Stimulated activated CD4-positive, alpha-beta T cell treated with anti-CD3 and anti-CD28 coated beads, Interleukin-15, amount 100 ng/mL, for 1 hour (primary cell): Measurements from ENCODE around the gene LYST.
"Not testable (repeated sequence)": the region's sequence is repeated elsewhere in the genome, so short reads cannot be mapped to it uniquely, and the experiment has no call there.

Experiments used
- DNase-seq, 2 donors: peaks; one replicate each; pipeline ENCODE4 v3.0.0-alpha.2; 2020; ENCODE audit warnings: low read depth in 1 of 2, low spot score in 1 of 2

LYST gene

DNA sequence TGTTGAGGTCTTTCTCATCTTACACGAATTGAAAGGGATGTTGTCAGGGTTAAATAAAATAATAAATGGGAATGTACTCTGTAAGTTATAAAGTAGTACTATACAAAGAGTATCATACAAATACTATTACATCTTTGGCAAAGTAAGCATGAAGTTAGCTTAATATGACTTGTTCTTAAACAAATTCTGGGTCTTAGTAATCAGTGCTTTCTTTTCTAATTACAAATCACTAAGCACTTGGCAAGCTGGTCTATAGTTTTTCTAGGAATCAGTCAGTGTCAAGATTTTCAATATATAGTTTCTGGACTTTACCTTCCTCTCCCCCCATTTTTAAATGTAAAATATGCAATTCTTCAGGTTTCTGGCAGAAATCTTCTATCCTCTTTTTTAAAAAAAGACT, 6.9 kb downstream of the LYST start:
- DNase-seq: no peak

DNA sequence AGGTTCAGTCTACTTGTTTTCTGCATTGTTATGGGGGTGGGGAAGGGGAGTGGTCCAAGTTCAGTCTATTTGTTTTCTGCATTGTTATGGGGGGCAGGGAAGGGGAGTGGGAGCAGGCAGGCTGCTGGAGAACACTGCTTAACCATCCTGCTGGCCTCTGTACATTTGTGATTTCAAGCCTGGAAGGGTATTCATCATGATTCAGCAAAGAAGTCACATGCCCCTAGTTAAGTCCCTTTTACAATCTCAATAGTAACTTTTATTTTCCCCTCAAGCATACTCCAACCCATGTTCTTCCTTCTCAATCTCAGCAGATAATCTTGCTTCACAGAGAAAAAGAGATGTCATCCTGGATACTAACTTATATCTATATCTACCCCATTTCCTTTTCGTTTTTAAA, 7.9 kb downstream of the LYST start:
- DNase-seq: no peak

DNA sequence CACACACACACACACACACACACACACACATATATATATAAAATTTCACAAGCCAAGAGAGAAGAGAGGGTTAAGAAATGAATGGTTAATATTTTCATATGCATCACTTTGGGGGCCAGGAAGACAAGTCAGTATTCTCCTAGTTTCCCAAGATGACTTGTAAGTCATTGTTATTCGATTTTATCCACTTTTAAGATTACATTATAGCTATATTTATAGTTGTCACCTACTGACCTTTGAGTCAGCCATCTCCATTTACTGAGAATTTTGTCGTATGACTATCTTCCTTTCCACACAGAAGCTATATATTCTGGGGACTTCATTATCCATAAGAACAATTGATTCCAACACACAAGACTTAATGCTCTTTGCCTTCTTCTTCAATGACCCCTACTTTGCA, 8.9 kb downstream of the LYST start:
- DNase-seq: no peak

DNA sequence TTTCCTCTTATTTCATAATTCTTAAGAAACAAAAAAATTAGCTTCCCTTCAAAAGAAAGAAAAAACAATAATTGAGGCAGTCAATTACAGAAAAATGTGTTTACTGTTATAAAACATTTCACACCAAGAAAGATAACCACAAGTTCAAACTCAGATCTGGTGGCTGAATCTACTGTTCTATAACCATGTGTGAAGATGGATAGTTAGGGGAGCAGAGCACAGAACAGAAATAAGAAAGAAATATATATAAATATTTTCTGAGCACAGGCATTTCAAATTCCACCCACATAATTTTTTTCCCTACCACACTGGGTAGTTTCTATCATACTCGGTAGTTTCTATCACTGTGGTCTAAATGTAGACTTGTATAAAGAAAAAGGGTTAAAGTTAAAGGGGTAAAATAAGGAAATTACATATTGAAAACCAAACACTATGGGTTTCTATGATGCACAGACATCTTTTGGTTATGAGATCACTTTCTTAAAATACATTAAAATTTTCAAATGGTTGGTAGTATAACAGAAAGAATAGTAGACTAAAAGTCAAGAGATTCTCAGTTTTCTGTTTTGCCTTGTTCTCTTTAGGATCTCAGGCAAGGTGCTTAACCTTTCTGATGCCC, 10.8 kb downstream of the LYST start:
- no peak for DNase-seq

DNA sequence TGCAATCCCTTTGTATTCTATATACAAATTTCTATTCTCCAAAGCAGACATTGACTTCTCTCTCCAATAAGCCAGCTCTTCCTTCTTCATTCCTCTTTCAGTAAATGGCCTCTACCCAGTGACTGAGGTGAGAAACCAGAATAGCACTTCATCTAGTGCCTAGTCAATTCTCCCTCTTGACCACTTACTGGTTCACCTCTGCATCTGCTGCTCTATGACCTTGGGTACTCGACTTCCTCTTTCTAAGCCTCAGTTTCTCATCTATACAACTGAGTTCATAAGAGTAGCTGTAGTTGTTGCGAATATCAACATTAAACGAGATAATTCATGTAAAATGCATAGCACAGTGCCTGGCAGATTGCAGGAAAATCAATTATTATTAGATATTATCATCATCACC, 12.4 kb downstream of the LYST start:
- DNase-seq: no peak

DNA sequence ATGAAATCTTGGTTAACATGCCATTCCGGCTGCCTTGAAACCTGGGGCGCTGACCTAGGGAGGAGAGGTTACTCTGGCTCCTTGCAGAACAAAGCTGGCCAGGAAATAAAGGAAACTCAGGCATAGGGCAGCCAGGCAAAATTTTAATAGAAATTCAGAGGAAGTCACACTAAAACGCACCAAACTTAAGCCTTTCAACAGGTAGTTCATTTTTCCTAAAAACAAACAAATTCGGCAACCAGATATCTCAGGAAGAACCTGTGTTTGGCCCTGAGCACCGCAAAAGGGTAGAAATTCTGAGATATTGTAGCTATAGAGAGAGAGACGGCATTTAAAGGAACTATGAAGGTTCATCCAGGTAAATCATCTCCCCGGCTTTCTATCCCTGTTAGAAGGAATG, 13.1 kb downstream of the LYST start:
- no peak for DNase-seq

DNA sequence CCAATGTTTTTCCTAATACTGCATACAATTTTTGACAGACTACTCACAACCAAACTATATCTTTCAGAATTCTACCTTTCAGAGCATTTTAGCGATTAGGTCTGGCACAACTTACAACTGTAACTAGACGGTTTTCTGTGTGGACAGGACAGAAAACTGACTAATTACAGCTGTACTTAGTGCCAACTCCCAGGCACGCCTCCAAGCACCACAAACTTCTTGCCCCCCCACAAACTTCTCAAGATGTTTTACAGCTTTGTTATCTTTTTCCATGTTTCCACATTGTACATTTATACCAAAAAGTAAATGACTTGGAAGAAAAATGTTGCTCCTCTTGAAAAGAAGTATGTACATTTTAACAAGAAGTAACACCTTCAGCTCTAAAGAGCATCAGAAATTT, 13.8 kb downstream of the LYST start:
- DNase-seq: no peak

DNA sequence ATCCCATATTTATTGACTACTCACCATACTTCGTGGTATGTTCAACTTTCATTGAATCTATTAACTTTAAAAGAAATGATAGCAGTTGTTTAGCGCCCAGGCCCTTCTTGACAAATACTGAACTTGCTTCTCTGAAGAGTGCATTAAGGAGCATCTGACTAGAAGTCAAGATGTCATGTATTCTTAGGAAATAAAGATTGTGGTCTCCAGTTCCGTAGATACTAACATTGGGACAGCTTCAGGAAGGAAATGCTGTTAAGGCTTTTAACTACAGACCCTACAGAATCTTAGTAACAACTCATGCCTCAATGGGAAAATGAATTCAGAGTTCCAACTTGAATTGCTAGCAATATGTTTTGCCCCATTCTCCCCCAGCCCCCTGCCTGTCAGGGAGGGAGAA, 14.8 kb downstream of the LYST start:
- no peak for DNase-seq

DNA sequence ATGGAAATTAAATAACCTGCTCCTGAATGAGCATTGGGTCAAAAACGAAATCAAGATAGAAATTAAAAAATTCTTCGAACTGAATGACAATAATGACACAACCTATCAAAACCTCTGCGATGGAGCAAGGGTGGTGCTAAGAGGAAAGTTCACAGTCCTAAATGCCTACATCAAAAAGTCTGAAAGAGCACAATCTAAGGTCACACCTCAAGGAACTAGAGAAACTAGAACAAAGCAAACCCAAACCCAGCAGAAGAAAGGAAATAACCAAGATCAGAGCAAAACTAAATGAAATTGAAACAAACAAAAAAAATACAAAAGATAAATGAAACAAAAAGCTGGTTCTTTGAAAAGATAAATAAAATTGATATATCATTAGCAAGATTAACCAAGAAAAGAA, 18.5 kb downstream of the LYST start:
- DNase-seq: not testable (repeated sequence)

DNA sequence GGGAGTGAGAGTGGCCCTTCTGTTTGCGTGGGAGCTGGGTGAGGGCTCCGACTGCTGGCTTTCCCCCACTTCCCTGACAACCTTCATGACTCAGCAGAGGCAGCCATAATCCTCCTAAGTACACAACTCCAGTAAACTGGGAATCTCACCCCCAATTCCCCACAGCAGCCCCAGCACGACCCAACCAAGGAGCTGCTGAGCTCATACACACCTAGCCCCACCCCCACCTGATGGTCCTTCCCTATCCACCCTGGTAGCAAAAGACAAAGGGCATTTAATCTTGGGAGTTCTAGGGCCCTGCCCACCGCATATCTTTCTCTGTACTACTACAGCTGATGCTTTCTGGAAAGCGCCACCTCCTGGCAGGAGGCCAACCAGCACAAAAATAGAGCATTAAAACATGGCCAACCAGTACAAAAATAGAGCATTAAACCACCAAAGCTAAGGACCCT, 21.0 kb downstream of the LYST start:
- DNase-seq: not testable (repeated sequence)

DNA sequence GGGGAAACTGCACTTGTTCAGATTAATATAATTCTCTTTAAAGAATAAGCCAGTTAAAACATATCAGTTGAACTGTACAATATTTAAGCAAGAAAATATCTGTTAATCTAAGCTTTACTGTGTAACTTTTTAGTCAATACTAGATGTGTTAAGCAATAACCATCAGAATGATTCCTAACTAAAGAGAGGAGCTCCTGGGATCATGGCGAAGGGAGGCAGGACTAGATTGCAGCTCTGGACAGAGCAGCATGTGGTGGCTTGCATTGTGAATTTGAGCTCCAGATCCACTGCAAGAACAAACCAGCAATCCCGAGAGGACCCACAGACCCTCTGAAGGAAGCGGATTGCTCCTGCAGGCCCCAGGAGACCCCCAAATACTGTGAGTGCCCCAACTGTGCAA, 21.9 kb downstream of the LYST start:
- DNase-seq: no peak

DNA sequence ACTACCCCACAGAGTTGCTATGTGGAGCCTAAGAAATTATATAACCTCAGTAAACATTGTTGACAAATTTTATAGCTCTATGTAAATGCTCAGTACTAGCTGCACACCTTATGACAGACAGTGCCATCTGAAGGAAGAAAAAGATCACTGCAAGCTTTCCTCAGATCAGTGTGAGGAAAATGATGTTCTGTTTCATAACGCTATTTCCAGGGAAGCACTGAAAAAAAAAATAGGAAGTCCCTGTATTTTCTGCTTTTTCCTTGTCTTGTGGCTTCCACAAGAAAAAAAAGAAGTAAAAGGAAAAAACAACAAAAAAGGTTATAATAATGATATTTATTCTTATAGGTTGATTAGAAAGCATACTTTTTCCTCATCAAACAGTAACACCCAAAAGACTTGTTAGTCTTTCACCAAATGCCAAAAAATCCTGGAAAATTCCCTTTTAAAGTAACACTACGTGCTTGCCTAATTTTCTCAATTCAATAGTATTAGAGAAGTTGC, 23.2 kb downstream of the LYST start:
- DNase-seq: no peak

DNA sequence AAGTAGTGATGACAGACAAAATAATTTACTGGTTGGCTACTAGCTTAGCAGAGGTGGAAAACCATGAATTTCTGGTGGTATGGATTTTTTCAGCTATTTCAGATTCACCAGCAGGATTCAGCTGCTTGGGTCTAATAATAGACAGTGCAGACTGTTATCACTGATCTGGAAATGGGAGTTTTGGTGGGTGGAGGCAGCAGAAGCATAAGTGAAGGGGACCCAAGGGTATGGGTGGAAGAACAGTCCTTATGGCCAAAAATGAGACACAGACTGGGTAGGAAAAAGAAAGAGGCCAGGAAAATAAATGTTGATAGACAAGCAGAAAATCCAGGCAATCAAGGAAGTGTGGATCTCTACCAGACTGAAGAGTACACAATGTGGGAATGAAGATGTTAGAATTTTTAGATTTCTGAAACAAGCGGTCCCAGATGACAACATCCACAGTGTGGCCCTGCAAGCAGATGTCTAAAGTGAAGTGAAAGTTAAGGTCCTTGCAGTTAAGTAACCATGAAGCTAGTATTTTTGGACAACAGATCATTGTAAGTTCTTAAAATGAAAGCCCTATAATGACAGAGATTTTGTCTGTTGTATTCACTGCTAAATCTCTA, 24.7 kb downstream of the LYST start:
- no peak for DNase-seq

DNA sequence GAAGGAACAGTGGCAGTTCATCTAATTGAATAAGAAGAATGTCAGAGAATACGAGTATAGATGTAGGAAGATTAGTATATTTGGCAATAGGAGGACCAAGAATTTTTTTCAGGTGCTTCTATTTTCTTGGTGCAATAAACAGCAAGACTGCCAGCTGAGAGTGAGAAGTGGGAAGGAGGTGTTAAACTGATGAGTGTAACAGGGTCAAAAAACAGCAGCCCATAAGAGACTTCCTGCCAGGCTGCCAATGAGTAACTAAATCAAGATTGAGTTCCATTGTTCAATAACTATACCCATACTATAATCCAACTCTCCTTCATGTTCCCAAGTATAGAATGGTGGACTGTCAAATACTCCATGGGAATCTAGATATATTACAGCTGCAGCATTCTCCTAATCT, 28.7 kb downstream of the LYST start:
- no peak for DNase-seq

DNA sequence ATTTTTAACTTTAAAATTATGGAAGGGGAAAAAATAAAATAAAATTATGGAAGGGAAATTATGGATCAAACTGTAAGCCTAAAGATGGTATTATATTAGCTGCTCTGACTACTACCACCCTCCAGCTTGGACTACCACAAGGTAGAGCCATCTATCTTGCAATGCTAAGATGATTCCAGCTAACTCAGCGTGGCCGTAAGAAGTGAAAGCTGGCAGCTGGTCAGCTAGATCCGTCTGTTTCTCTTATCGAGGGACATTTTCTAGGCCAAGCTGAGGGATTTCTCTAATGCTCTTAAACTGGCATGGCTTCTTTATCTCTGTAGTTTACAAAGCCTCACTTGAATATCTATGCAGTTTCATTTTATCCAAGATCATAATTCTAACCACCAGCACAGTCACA, 31.5 kb downstream of the LYST start:
- DNase-seq: no peak

DNA sequence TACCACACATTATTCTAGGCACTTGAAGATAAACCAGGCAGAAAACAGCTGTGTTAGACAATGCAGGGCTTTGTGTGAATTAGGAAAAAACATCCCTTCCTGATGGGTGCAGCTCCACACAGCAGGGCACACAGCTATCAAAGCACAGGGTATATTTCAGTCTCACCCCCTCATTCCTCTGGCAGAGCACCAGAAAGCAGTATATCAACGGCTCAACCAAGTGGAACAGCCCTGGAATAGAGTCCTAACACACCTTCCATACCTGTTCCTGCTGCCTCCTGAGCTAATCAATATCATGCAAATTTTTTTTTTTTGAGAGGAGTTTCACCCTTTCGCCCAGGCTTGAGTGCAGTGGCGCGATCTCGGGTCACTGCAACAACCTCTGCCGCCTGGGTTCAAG, 32.1 kb downstream of the LYST start:
- no peak for DNase-seq

DNA sequence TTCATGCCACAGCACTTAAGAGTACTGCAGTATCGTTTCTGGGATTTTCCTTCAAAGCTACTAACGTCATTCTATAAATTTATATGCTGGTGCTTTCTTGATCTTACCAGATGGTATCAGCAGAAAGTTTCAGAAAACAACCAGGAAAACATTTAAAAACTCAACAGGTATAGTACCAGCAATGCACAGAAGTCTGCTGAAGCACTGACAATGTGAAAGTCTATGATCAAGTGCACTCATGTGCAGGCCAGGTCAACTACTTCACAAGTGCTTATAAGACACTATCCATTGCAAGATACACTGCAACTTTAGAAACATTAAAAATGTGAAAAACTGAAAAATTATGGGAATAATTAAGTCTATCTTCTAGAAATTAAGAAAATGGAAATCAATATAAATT, 34.7 kb downstream of the LYST start:
- no peak for DNase-seq

DNA sequence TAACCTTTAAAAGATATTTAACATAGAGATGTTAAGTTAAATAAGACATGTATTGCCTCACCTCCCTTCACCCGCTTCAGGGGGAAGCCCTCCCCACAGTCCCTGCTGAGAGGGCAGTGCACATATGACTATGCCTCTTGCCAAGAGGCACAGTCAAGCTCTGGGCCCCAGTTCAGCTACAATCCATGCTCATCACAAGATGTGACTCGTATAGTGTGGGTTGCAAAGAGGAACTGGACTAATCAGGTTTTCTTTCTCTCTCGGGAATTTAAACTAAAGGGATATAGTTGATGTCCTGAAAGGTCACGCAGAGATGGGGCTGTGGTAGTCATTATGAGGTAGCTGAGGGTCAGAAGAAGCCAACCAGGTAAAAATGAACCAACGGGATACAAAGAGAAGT, 35.6 kb downstream of the LYST start:
- DNase-seq: no peak

DNA sequence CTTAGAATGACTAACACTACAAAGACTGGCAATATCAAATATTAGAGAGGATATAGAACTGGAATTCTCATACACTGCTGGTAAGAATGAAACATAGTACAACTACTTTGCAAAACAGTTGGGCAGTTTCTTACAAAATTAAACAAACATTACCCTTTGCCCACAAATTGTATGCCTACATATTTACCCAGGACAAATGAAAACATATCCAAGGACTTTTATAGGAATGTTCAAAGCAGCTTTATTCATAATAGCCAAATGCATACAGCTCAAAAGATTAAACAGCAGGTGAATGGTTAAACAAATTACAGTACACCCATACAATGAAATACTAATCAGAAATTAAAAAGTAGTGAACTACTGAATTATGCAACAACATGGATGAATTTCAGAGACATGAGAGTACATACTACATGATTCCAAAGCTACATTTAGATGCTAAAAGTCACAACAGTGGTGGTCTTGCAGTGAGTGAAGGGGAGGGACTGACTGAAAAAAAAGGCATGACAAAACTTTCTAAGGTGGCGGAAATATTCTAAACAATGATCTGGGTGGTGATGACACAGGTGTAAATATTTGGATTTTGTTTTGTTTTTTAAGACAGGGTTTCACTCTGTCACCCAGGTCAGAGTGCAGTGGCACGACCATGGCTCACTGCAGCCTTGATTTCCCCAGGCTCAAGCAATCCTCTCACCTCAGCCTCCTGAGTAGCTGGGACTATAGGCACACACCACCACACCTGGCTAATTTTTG, 40.4 kb downstream of the LYST start:
- DNase-seq: no peak

DNA sequence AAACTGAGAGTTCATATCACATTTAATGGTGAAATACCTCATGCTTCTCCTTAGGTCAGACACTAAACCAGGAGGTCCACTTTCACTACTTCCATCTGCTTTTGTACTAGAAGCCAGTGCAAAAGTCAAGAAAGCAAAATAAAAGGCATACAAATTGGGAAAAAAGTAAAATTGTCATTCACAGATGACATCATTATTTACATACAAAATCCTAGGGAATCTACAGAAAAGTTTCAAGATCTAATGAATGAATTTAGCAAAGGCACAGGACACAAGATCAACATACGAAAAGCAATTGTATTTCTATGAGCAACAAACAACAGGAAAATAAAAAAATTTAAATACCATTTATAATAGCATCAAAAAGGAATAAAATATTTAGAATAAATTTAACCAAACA, 41.5 kb downstream of the LYST start:
- DNase-seq: no peak

DNA sequence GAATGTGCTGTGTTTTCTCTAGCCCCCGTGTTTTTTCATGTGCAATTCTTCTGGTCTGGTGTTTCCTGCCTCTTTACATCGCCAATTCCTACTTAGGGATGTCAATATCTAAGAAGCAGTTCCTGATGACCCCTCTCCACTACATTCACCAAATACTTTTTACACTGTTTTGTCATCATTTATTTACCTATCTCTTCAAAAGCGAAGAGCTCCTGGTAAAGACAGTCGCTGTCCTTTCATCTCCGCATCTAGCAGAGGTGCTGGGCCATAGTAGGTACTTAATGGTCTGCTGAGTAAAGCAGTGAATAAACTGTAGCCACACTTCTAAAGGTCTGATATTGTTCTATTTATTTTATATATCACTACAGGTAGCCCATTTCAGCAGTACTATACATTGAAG, 43.0 kb downstream of the LYST start:
- no peak for DNase-seq

DNA sequence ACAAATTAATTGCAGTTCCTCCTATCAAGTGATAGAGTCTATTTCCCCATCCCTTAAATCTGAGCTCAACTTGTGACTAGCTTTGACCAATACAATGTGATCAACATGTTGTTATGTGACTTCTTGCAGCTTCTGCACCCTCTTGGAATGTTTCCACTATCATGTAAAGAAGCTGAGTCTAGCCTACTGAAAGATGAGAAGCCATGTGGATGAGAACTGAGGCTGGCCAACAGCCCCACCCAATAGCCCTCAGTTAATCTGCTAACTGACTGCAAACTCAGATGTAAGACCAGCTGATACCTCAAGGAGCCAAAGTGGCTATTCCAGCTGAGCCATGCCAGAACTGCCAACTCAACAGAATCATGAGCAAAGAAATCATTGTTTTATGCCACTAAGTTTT, 44.0 kb downstream of the LYST start:
- no peak for DNase-seq
